Endothelial cell of umbilical vein (primary cell): Measurements from ENCODE around the gene XDH. TPM values are rescaled to one million over a fixed set of nuclear protein-coding genes. Genes with fewer than 3 reads are reported as not detected.

ENCODE experiments used
- BruUV-seq: library from RNA; stranded (reverse); fragments of 400-500 nt; replicated peaks from 2 replicates; lab custom pipeline; 2021; lab: Mats Ljungman, UMichigan
- CTCF ChIA-PET: fragments of 300-600, 350-600 bp; sonication (Branson Sonifier 250); formaldehyde crosslinking; loops from one replicate; lab custom pipeline; 2021; ENCODE audit warnings: antibody characterized with exemption, inconsistent platforms; lab: Charles Lee
- POLR2A ChIA-PET: fragments of 300-600, 350-600 bp; sonication (Branson Sonifier 250); formaldehyde crosslinking; loops from one replicate; lab custom pipeline; 2021; ENCODE audit warnings: antibody characterized with exemption, inconsistent platforms; lab: Charles Lee
- DNase-seq: peaks from one replicate; pipeline ENCODE4 v3.0.0-alpha.2; 2011; ENCODE audit warnings: low read depth, low spot score
- FAIRE-seq: peaks from 2 replicates; lab custom pipeline; 2011; peaks lifted over from hg19 to GRCh38; lab: Jason Lieb, UNC
- H2AFZ ChIP-seq: 2 replicates; pipeline ENCODE4 v1.6.0; 2012; ENCODE audit warnings: low read depth, low read length, control low read depth, inconsistent platforms
- H3K27ac ChIP-seq: 2 replicates; pipeline ENCODE4 v1.5.1; 2011; ENCODE audit warnings: low read depth, mild to moderate bottlenecking, control low read depth, low read length, moderate library complexity; ENCODE audit not compliant: insufficient read depth
- H3K27me3 ChIP-seq, 2 experiments: 2 replicates each; pipeline versions ENCODE4 v1.6.0 to v1.6.1; 2011; ENCODE audit warnings: low read length in 2 of 2, mixed read lengths in 1 of 2; ENCODE audit not compliant: control insufficient read depth in 2 of 2, insufficient read depth in 2 of 2
- H3K36me3 ChIP-seq, 2 experiments: 2 replicates in 1 of 2; 3 replicates in 1 of 2; pipeline ENCODE4 v1.5.1; 2011; ENCODE audit warnings: low read length in 2 of 2, mild to moderate bottlenecking in 1 of 2, moderate library complexity in 1 of 2; ENCODE audit not compliant: control insufficient read depth in 2 of 2, insufficient read depth in 2 of 2; ENCODE audit errors: extremely low read depth in 1 of 2
- H3K4me1 ChIP-seq: 3 replicates; pipeline ENCODE4 v1.5.1; 2011; ENCODE audit warnings: mild to moderate bottlenecking, low read length; ENCODE audit not compliant: control insufficient read depth, insufficient read depth; ENCODE audit errors: extremely low read depth
- H3K4me2 ChIP-seq: 2 replicates; pipeline ENCODE4 v1.6.1; 2011; ENCODE audit warnings: low read length, control low read depth, mixed read lengths; ENCODE audit not compliant: insufficient read depth
- H3K4me3 ChIP-seq, 3 experiments: fragments of 200-600 bp in 1 of 3; sonication (generic), shearing (Covaris generic) in 1 of 3; replicated peaks in 1 of 3; 2 replicates each; pipeline ENCODE4 v1.5.1; 2011 to 2016; ENCODE audit warnings: control low read depth in 3 of 3, low read length in 3 of 3, mild to moderate bottlenecking in 2 of 3, inconsistent platforms in 1 of 3, low read depth in 1 of 3, moderate library complexity in 1 of 3; ENCODE audit not compliant: insufficient read depth in 1 of 3
- H3K79me2 ChIP-seq: 2 replicates; pipeline ENCODE4 v1.6.0; 2012; ENCODE audit warnings: low read length, inconsistent platforms; ENCODE audit not compliant: control insufficient read depth, insufficient read depth
- H3K9ac ChIP-seq: replicated peaks from 2 replicates; pipeline ENCODE3; 2011; ENCODE audit warnings: low read length, control low read depth; ENCODE audit not compliant: insufficient read depth; ENCODE audit errors: extremely low read depth
- H3K9me1 ChIP-seq: replicated peaks from 3 replicates; pipeline ENCODE4 v1.6.0; 2011; ENCODE audit warnings: mild to moderate bottlenecking, low read length; ENCODE audit not compliant: control insufficient read depth, insufficient read depth; ENCODE audit errors: extremely low read depth
- H3K9me3 ChIP-seq: replicated peaks from 2 replicates; pipeline ENCODE4 v1.5.1; 2012; ENCODE audit warnings: low read length, inconsistent platforms; ENCODE audit not compliant: control insufficient read depth, insufficient read depth
- H4K20me1 ChIP-seq: replicated peaks from 2 replicates; pipeline ENCODE3; 2011; ENCODE audit warnings: mild to moderate bottlenecking, low read length; ENCODE audit not compliant: control insufficient read depth, insufficient read depth; ENCODE audit errors: extremely low read depth
- EZH2 ChIP-seq: IDR thresholded peaks from 2 replicates; pipeline ENCODE4 v1.6.1; 2012; ENCODE audit warnings: borderline replicate concordance, low read depth, mild to moderate bottlenecking, moderate library complexity, low read length, inconsistent platforms; ENCODE audit not compliant: severe bottlenecking
- FOS ChIP-seq: IDR thresholded peaks from 2 replicates; pipeline ENCODE4 v1.6.1; 2011; ENCODE audit warnings: mild to moderate bottlenecking, low read length, moderate library complexity, borderline replicate concordance; ENCODE audit not compliant: insufficient read depth
- GATA2 ChIP-seq: IDR thresholded peaks from 2 replicates; pipeline ENCODE4 v1.7.0; 2011; ENCODE audit warnings: low read depth, mild to moderate bottlenecking, moderate library complexity, mixed read lengths, low read length; ENCODE audit not compliant: insufficient read length, insufficient read depth
- JUN ChIP-seq: IDR thresholded peaks from 2 replicates; pipeline ENCODE4 v1.6.1; 2011; ENCODE audit warnings: borderline replicate concordance, low read depth; ENCODE audit not compliant: insufficient read length, insufficient read depth
- MYC ChIP-seq: IDR thresholded peaks from one replicate; pipeline ENCODE4 v1.6.1; 2011; ENCODE audit warnings: mild to moderate bottlenecking, low read depth, low read length
- POLR2A ChIP-seq: IDR thresholded peaks from 2 replicates; pipeline ENCODE4 v1.6.1; 2012; ENCODE audit warnings: low read depth, mild to moderate bottlenecking, control low read depth, low read length
- POLR2AphosphoS5 ChIP-seq: IDR thresholded peaks from 2 replicates; pipeline ENCODE4 v1.6.1; 2012; ENCODE audit warnings: low read depth, mild to moderate bottlenecking, control low read depth, low read length, moderate library complexity; ENCODE audit not compliant: insufficient read depth
- dilution Hi-C: fragments of 300-500 bp; cut with MboI; formaldehyde crosslinking; loops from one replicate; pipeline ENCODE4 v1.15.0; 2019; ENCODE audit warnings: low sequenced_read_pairs; ENCODE audit not compliant: extremely low pct_ligation_motif_present
- intact Hi-C: fragments of 100-400 bp; cut with micrococcal nuclease; formaldehyde crosslinking; loops from one replicate; pipeline ENCODE4 v1.10.0; 2022
- polyA plus RNA-seq, 4 experiments: library from polyadenylated mRNA; depleted of rRNA in 3 of 4; stranded (reverse) in 3 of 4; unstranded in 1 of 4; fragments of >200 nt; gene quantifications; 2 replicates each; pipeline versions ENCODE4 v1.2.1 to v1.2.3, GENCODE V29; 2011 to 2012; ENCODE audit warnings: missing spikeins in 1 of 4
- total RNA-seq: library from RNA; stranded (reverse); gene quantifications from 2 replicates; pipeline ENCODE4 v1.2.3, GENCODE V29; 2021
- TF ChIP-seq, protein P1 (sequence below): IDR thresholded peaks from 2 replicates; pipeline ENCODE4 v1.6.1; 2011; ENCODE audit not compliant: insufficient read depth, insufficient read length
- TF ChIP-seq, protein P2 (sequence below), 2 donors: IDR thresholded peaks; 1 replicate in 1 of 2; 2 replicates in 1 of 2; pipeline ENCODE4 v1.5.1; 2011; ENCODE audit warnings: low read length in 2 of 2, mild to moderate bottlenecking in 2 of 2, moderate library complexity in 2 of 2, control low read depth in 1 of 2, inconsistent platforms in 1 of 2, low read depth in 1 of 2; ENCODE audit not compliant: insufficient read depth in 1 of 2; ENCODE audit errors: extremely low read depth in 1 of 2

The XDH gene
- total and polyA plus RNA-seq, 2 donors (not counting 3 experiments of a cell fraction or from before 2014, with no cell fraction given) = not detected

DNA sequence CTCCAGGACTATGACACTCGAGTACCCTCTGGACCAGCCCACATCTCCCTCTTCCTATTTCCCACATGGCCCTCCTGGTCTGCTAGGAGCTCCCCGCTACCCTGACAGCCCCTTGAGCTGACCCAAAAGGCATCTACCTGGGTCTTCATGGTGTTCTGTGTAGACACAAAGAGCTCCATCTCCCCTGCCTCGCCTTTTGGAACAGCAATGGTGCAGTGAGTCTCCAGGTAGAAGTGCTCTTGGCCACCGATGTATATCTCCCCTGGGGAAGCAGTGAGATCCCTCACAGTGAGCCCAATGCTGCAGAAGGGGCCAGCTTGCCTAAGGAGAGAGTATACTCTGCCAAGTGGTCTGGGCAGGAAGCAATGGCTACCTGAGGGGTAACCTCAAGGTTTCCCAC is 47.8 kb downstream of the XDH start:
- Histone ChIP-seq H4K20me1 (no peaks in the 10 kb centered on the region), H3K36me3 (no peaks in the 10 kb centered on the region), H3K9me1 (no peaks in the 10 kb centered on the region), H3K4me1 (no peaks in the 10 kb centered on the region), H2AFZ (no peak overlapping the region), H3K27me3 (no peaks in the 10 kb centered on the region), H3K27ac (no peak overlapping the region), H3K79me2 (no peaks in the 10 kb centered on the region), H3K4me3 (no peak overlapping the region), H3K9ac (no peak overlapping the region), H3K4me2 (no peak overlapping the region), H3K9me3 (no peaks in the 10 kb centered on the region)
- TF ChIP-seq MYC = no peak
- no peak for TF ChIP-seq POLR2AphosphoS5
- TF ChIP-seq, protein P1, sequence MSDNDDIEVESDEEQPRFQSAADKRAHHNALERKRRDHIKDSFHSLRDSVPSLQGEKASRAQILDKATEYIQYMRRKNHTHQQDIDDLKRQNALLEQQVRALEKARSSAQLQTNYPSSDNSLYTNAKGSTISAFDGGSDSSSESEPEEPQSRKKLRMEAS = no peak
- no peak for TF ChIP-seq GATA2
- TF ChIP-seq EZH2 = no peak
- TF ChIP-seq FOS = no peak
- TF ChIP-seq, protein P2, sequence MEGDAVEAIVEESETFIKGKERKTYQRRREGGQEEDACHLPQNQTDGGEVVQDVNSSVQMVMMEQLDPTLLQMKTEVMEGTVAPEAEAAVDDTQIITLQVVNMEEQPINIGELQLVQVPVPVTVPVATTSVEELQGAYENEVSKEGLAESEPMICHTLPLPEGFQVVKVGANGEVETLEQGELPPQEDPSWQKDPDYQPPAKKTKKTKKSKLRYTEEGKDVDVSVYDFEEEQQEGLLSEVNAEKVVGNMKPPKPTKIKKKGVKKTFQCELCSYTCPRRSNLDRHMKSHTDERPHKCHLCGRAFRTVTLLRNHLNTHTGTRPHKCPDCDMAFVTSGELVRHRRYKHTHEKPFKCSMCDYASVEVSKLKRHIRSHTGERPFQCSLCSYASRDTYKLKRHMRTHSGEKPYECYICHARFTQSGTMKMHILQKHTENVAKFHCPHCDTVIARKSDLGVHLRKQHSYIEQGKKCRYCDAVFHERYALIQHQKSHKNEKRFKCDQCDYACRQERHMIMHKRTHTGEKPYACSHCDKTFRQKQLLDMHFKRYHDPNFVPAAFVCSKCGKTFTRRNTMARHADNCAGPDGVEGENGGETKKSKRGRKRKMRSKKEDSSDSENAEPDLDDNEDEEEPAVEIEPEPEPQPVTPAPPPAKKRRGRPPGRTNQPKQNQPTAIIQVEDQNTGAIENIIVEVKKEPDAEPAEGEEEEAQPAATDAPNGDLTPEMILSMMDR (IDR thresholded peaks at IDR 0.05; ENCODE audit: extremely low read depth in 1 of 2, insufficient read depth in 1 of 2, low read depth in 1 of 2, low read length in 2 of 2) = no peak
- TF ChIP-seq POLR2A = no peak
- TF ChIP-seq JUN = no peak
- DNase-seq = no peak
- no peak for FAIRE-seq
- dilution Hi-C loops = no loop called here
- POLR2A ChIA-PET = no interaction called here
- BruUV-seq = no TSS peak
- intact Hi-C loops = no loop called here
- CTCF ChIA-PET = no interaction called here
